ENCODE measurements around the gene MARCKS.

Gene MARCKS

DNA sequence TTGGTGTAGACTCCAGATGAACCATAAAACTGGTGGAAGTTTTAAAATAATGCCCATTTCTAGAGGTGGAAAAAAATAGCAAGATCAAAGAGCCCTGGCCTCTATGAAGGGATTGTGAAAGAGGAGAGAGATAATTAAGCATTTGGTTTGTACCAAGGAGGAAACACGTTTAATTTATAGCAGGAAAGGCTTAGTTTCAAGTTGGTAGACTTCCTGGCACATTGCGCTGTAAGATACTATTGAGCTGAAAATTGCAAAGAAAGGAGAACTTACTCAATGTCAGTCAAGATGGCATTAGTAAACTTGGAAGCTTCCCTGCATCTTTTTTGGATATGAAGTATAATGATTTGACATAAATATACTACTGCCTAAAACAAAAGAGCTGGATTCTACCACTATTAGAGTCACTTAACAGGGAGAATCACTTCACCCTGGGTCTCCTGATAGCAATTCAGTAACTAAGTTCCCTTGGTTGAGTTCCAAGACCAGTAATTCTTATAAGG lies 24.4 kb downstream of the MARCKS start:
- H3K9me3 ChIP-seq (ENCODE audit: low read length), result no peaks in the 10 kb centered on the region
- H3K4me3 ChIP-seq (ENCODE audit: low read length), result no peak overlapping the region
- no peak overlapping the region for H2AFZ ChIP-seq (ENCODE audit: low read depth, low read length)
- no peaks in the 10 kb centered on the region for H3K27me3 ChIP-seq (ENCODE audit: insufficient read depth, low read length)
- peaks cover 8% of the 10 kb centered on the region for H3K4me1 ChIP-seq (ENCODE audit: insufficient read depth, low read length)
- H3K36me3 ChIP-seq (ENCODE audit: insufficient read depth, low read length), result no peaks in the 10 kb centered on the region

DNA sequence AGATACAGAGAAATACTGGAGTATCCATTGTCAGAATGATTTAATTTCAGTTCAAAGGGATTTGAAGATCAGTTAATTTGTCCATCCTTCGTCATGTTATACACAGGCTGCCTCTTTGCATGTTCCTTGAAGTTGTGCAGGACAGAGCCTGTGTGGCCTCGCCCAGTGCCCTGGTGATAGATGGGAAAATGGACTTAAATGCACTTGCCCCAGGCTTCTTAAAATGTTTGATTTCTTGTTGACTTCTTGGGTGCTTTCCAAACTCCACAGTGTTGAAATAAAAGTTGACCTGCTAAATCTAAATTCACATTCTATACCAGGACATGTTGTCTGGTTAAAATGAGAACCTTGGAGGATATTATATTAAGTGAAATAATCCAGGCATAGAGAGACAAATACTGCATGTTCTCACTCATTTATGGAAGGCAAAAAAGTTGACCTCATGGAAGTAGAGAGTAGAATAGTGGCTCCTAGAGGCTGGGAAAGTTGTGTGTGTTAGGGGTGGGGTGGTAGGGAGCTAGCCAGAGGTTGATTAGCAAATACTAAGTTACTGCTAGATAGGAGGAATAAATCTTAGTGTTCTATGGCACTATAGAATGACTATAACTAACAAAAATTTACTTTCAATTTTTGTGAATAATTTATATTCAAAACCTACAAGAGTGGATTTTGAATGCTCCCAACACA lies 25.3 kb downstream of the MARCKS start:
- Histone ChIP-seq H3K4me1 (ENCODE audit: insufficient read depth, low read length) (peaks cover 8% of the 10 kb centered on the region), H3K9me3 (ENCODE audit: low read length) (no peaks in the 10 kb centered on the region), H3K36me3 (ENCODE audit: insufficient read depth, low read length) (no peaks in the 10 kb centered on the region)

DNA sequence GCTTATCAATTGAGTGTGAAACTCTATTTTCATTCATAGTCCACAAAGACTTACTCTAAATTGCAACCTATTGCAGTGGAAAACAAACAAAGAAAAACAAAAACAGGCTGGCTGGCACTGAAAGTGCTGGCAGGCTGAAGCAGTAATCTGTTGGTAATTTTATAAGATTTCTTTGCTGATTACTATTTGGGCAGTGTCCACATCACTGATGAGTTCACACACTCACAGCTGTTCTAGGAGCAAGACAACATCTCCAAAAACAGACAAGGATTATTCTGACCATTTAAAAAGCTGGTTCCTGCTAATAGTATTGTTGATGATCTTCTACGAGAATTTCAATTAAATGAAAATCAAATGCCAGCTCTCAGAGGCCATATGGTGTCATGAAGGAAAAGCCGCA lies 26.9 kb downstream of the MARCKS start:
- H3K9me3 ChIP-seq (ENCODE audit: low read length), result peaks cover 2% of the 10 kb centered on the region
- no peaks in the 10 kb centered on the region for H3K27me3 ChIP-seq (ENCODE audit: insufficient read depth, low read length)
- no peaks in the 10 kb centered on the region for H3K36me3 ChIP-seq (ENCODE audit: insufficient read depth, low read length)
- no peak overlapping the region for H2AFZ ChIP-seq (ENCODE audit: low read depth, low read length)
- H3K4me3 ChIP-seq (ENCODE audit: low read length), result no peak overlapping the region
- H3K4me1 ChIP-seq (ENCODE audit: insufficient read depth, low read length), result peaks cover 4% of the 10 kb centered on the region

More for the DNA sequence above, 25.3 kb downstream of the MARCKS start:
- Histone ChIP-seq H3K27me3 (ENCODE audit: insufficient read depth, low read length) (no peaks in the 10 kb centered on the region), H2AFZ (ENCODE audit: low read depth, low read length) (no peak overlapping the region), H3K4me3 (ENCODE audit: low read length) (no peak overlapping the region)

DNA sequence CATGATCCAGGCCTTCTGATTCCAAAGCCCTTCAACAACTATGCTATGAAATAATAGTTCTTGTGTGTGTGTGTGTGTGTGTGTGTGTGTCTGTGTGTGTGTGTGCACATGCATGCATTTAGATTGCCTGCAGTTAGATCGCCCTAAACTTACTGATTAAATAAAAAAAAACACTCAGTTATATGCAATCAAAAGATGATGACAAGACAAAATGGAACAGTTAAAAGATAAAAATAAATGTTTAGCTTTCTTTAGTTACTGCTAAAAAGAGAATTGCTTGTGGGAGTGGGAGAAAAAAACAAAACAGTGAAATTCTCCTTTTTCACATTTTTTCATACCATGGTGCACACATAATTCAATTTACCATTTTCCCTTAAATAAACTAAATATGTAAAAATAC lies 29.4 kb downstream of the MARCKS start:
- Histone ChIP-seq H2AFZ (ENCODE audit: low read depth, low read length) (no peak overlapping the region), H3K27me3 (ENCODE audit: insufficient read depth, low read length) (no peaks in the 10 kb centered on the region), H3K4me3 (ENCODE audit: low read length) (no peak overlapping the region), H3K4me1 (ENCODE audit: insufficient read depth, low read length) (no peaks in the 10 kb centered on the region), H3K36me3 (ENCODE audit: insufficient read depth, low read length) (no peaks in the 10 kb centered on the region), H3K9me3 (ENCODE audit: low read length) (peaks cover 2% of the 10 kb centered on the region)

- Histone ChIP-seq H3K4me1 (ENCODE audit: insufficient read depth, low read length) (no peaks in the 10 kb centered on the region), H3K4me3 (ENCODE audit: low read length) (no peak overlapping the region), H3K9me3 (ENCODE audit: low read length) (peaks cover 2% of the 10 kb centered on the region), H2AFZ (ENCODE audit: low read depth, low read length) (no peak overlapping the region), H3K27me3 (ENCODE audit: insufficient read depth, low read length) (no peaks in the 10 kb centered on the region), H3K36me3 (ENCODE audit: insufficient read depth, low read length) (no peaks in the 10 kb centered on the region)
These were observed 31.3 kb downstream of the MARCKS start for GRCh38 chr6:113888493-113888892.

- Histone ChIP-seq H3K36me3 (ENCODE audit: insufficient read depth, low read length) (no peaks in the 10 kb centered on the region), H3K9me3 (ENCODE audit: low read length) (peaks cover 2% of the 10 kb centered on the region), H2AFZ (ENCODE audit: low read depth, low read length) (no peak overlapping the region), H3K4me3 (ENCODE audit: low read length) (no peak overlapping the region), H3K4me1 (ENCODE audit: insufficient read depth, low read length) (no peaks in the 10 kb centered on the region), H3K27me3 (ENCODE audit: insufficient read depth, low read length) (no peaks in the 10 kb centered on the region)
These were observed 31.9 kb downstream of the MARCKS start for GRCh38 chr6:113888956-113889630.

DNA sequence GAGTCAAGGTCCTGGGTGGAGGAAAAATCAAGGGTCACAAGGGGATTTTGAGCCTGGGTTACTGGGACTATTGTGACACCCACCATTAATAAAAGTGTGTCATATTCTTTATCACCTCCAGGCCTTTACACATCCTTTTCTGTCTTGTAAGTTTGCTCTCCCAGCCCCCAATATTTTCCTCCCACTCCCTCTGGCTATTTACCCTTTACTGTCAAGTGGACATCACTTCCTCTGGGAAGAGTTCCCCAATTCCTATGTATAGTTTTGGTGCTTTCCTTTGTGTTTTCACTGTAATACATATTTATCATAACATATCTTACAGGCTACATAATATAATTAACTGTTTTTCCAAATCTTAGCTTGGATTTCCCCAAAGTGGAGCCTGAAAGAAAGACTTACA lies 36.3 kb downstream of the MARCKS start:
- Histone ChIP-seq H3K9me3 (ENCODE audit: low read length) (peaks cover under 1% of the 10 kb centered on the region), H3K4me1 (ENCODE audit: insufficient read depth, low read length) (no peaks in the 10 kb centered on the region), H3K36me3 (ENCODE audit: insufficient read depth, low read length) (no peaks in the 10 kb centered on the region)

GRCh38 chr6:113893866-113894265 lies 36.7 kb downstream of the MARCKS start:
- Histone ChIP-seq H2AFZ (ENCODE audit: low read depth, low read length) (no peak overlapping the region), H3K36me3 (ENCODE audit: insufficient read depth, low read length) (no peaks in the 10 kb centered on the region), H3K27me3 (ENCODE audit: insufficient read depth, low read length) (no peaks in the 10 kb centered on the region), H3K9me3 (ENCODE audit: low read length) (no peaks in the 10 kb centered on the region), H3K4me3 (ENCODE audit: low read length) (no peak overlapping the region), H3K4me1 (ENCODE audit: insufficient read depth, low read length) (no peaks in the 10 kb centered on the region)

More for the DNA sequence above, 36.3 kb downstream of the MARCKS start:
- Histone ChIP-seq H3K4me3 (ENCODE audit: low read length) (no peak overlapping the region), H3K27me3 (ENCODE audit: insufficient read depth, low read length) (no peaks in the 10 kb centered on the region), H2AFZ (ENCODE audit: low read depth, low read length) (no peak overlapping the region)

DNA sequence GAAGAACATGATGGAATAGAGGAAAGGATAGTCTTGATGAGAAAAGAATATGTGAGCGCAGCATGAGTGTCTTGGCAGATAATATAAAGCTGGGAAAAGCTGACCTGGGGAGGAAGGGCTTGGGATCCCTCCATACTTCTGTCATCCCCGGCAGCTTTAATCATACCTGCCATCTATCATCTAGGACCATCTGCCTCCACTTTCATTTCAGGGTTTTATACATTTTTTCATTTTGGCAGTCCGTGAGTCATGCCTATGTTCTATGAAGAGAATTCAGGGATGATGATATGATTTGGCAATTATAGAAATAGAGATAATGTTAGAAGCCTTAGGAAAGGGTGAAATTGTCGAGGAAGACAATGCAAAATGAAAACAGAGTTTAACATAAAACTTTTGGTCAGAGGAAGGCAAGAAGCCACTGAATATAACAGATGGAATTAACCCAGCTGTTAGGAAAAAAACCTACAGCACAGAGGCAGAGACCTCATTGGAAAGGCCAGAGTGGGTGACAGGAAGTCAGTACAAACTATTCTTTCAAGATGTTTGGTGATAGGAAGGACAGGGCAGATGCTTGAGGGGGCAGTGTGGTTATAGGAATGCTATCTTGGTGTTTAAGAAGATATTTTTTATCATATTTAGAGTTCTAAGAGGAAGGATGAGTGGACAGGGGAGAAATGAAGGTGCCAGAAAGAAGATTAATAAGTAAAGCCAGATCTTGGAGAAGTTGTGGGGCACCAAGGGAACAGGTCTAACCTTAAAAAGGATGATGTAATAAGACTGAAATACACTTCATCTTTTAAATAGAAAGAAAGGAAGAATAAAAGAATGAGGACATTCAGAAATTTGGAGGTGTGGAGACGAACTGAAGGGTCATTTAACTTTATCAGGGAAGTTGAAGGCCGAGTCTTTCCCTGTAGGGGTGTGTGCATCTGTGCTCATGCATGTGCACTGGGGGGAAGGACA lies 37.8 kb downstream of the MARCKS start:
- Histone ChIP-seq H3K9me3 (ENCODE audit: low read length) (no peaks in the 10 kb centered on the region), H3K27me3 (ENCODE audit: insufficient read depth, low read length) (no peaks in the 10 kb centered on the region), H3K4me1 (ENCODE audit: insufficient read depth, low read length) (no peaks in the 10 kb centered on the region), H2AFZ (ENCODE audit: low read depth, low read length) (no peak overlapping the region), H3K4me3 (ENCODE audit: low read length) (no peak overlapping the region), H3K36me3 (ENCODE audit: insufficient read depth, low read length) (no peaks in the 10 kb centered on the region)

DNA sequence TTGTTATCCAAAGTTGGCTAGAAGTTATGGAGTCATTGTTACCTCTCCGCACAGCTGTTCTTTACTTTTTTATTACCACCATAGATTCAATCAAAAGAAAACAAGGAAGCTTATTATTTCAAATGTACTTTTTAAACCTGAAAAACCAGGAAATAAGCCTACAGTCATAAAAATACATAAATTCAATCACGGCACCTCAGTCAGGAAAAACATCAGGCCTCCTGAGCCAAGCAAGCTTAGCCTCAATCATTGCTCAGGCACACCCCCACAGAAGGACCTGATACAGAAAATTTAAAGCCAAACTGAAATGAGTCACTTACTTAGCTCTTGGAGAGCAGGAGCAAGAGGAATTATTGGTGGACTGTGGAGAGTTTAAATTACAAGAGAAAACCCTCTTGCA lies 44.3 kb downstream of the MARCKS start:
- no peaks in the 10 kb centered on the region for H3K27me3 ChIP-seq (ENCODE audit: insufficient read depth, low read length)
- no peaks in the 10 kb centered on the region for H3K36me3 ChIP-seq (ENCODE audit: insufficient read depth, low read length)
- no peak overlapping the region for H2AFZ ChIP-seq (ENCODE audit: low read depth, low read length)
- H3K9me3 ChIP-seq (ENCODE audit: low read length), result peaks cover 4% of the 10 kb centered on the region
- H3K4me3 ChIP-seq (ENCODE audit: low read length), result no peak overlapping the region
- peaks cover 7% of the 10 kb centered on the region for H3K4me1 ChIP-seq (ENCODE audit: insufficient read depth, low read length)

GRCh38 chr6:113903666-113904330 lies 46.7 kb downstream of the MARCKS start:
- Histone ChIP-seq H2AFZ (ENCODE audit: low read depth, low read length) (peak overlapping the region; percentile 2), H3K4me3 (ENCODE audit: low read length) (no peak overlapping the region), H3K9me3 (ENCODE audit: low read length) (peaks cover 4% of the 10 kb centered on the region), H3K27me3 (ENCODE audit: insufficient read depth, low read length) (no peaks in the 10 kb centered on the region), H3K36me3 (ENCODE audit: insufficient read depth, low read length) (no peaks in the 10 kb centered on the region), H3K4me1 (ENCODE audit: insufficient read depth, low read length) (peaks cover 7% of the 10 kb centered on the region)

GRCh38 chr6:113907102-113907815 lies 50.1 kb downstream of the MARCKS start:
- no peaks in the 10 kb centered on the region for H3K36me3 ChIP-seq (ENCODE audit: insufficient read depth, low read length)
- no peaks in the 10 kb centered on the region for H3K27me3 ChIP-seq (ENCODE audit: insufficient read depth, low read length)
- H3K9me3 ChIP-seq (ENCODE audit: low read length), result peaks cover 5% of the 10 kb centered on the region
- no peak overlapping the region for H3K4me3 ChIP-seq (ENCODE audit: low read length)
- peaks cover 7% of the 10 kb centered on the region for H3K4me1 ChIP-seq (ENCODE audit: insufficient read depth, low read length)
- no peak overlapping the region for H2AFZ ChIP-seq (ENCODE audit: low read depth, low read length)

Measured in neuron (in vitro differentiated cells).